Neural progenitor cell (in vitro differentiated cells): ENCODE data around the gene IQSEC1. TPM values are rescaled to one million over a fixed set of nuclear protein-coding genes. Genes with fewer than 3 reads are reported as not detected.
A peak's percentile ranks its signal among the peaks of the same experiment; 100 is the strongest.

Experiments used
- DNase-seq: peaks from one replicate; pipeline ENCODE4 v3.0.0-alpha.2; 2016; ENCODE audit warnings: low spot score
- H2AFZ ChIP-seq: fragments of 200-600 bp; sonication (generic); replicated peaks from 2 replicates; pipeline ENCODE4 v1.6.1; 2016; ENCODE audit warnings: antibody characterized with exemption
- H3F3A ChIP-seq: fragments of 200-600 bp; sonication (generic); 2 replicates; pipeline ENCODE4 v1.6.1; 2016; ENCODE audit warnings: antibody characterized with exemption, low read depth
- H3K27ac ChIP-seq: fragments of 200-600 bp; sonication (generic); 2 replicates; pipeline ENCODE4 v1.5.1; 2016; ENCODE audit warnings: mild to moderate bottlenecking
- H3K27me3 ChIP-seq: fragments of 200-600 bp; sonication (generic); 2 replicates; pipeline ENCODE4 v1.6.1; 2016; ENCODE audit warnings: mild to moderate bottlenecking, moderate library complexity
- H3K36me3 ChIP-seq: fragments of 200-600 bp; sonication (generic); 2 replicates; pipeline ENCODE4 v1.5.1; 2016
- H3K4me1 ChIP-seq: fragments of 200-600 bp; sonication (generic); 2 replicates; pipeline ENCODE4 v1.6.1; 2016; ENCODE audit warnings: mixed run types
- H3K4me2 ChIP-seq: fragments of 200-600 bp; sonication (generic); 2 replicates; pipeline ENCODE4 v1.6.1; 2016
- H3K4me3 ChIP-seq: fragments of 200-600 bp; sonication (generic); 2 replicates; pipeline ENCODE4 v1.5.1; 2016
- H3K79me2 ChIP-seq: fragments of 200-600 bp; sonication (generic); 2 replicates; pipeline ENCODE4 v1.6.1; 2016; ENCODE audit warnings: low read depth
- H3K9ac ChIP-seq: fragments of 200-600 bp; sonication (generic); 2 replicates; pipeline ENCODE4 v1.6.1; 2016
- H3K9me3 ChIP-seq: fragments of 200-600 bp; sonication (generic); 2 replicates; pipeline ENCODE4 v1.5.1; 2016; ENCODE audit warnings: low read depth
- H4K20me1 ChIP-seq: fragments of 200-600 bp; sonication (generic); 2 replicates; pipeline ENCODE4 v1.6.1; 2016; ENCODE audit warnings: low read depth
- H3K27ac Mint-ChIP-seq: 3 replicates; pipeline ENCODE4 v1.8.0; 2021; ENCODE audit warnings: mixed read lengths
- H3K27me3 Mint-ChIP-seq: 2 replicates; pipeline ENCODE4 v1.8.0; 2022; ENCODE audit warnings: low read depth, mild to moderate bottlenecking, inconsistent platforms, moderate library complexity, mixed read lengths; ENCODE audit not compliant: insufficient read depth
- H3K36me3 Mint-ChIP-seq: 3 replicates; pipeline ENCODE4 v1.8.0; 2021; ENCODE audit warnings: mixed read lengths
- H3K4me1 Mint-ChIP-seq: 3 replicates; pipeline ENCODE4 v1.8.0; 2021; ENCODE audit warnings: mixed read lengths
- H3K4me3 Mint-ChIP-seq: 3 replicates; pipeline ENCODE4 v1.8.0; 2021; ENCODE audit warnings: mild to moderate bottlenecking, moderate library complexity, mixed read lengths
- H3K9me3 Mint-ChIP-seq: 3 replicates; pipeline ENCODE4 v1.8.0; 2020; ENCODE audit warnings: mixed read lengths
- CTCF ChIP-seq: fragments of 200-600 bp; sonication (generic); IDR thresholded peaks from 2 replicates; pipeline ENCODE4 v1.5.1; 2017; ENCODE audit warnings: antibody characterized with exemption, mild to moderate bottlenecking
- EZH2 ChIP-seq: fragments of 200-600 bp; sonication (generic); IDR thresholded peaks from 2 replicates; pipeline ENCODE4 v1.6.1; 2017; ENCODE audit warnings: antibody characterized with exemption, mild to moderate bottlenecking, moderate library complexity
- EZH2phosphoT487 ChIP-seq: fragments of 200-600 bp; sonication (generic); IDR thresholded peaks from 2 replicates; pipeline ENCODE4 v1.6.1; 2017; ENCODE audit warnings: antibody characterized with exemption
- total RNA-seq: library from RNA; depleted of rRNA; stranded (reverse); fragments of >200 nt; gene quantifications from 2 replicates; pipeline ENCODE4 v1.2.3, GENCODE V29; 2015; ENCODE audit warnings: low replicate concordance

IQSEC1 gene
- total RNA-seq, 1 donor from 2014 or later: 8.9 TPM

GRCh38 chr3:12892840-12893189 lies 180.4 kb downstream of the IQSEC1 start:
- H4K20me1 ChIP-seq: no peaks in the 10 kb centered on the region
- Mint-ChIP-seq H3K27ac (no peak overlapping the region), H3K9me3 (no peaks in the 10 kb centered on the region), H3K27me3 (peaks cover 8% of the 10 kb centered on the region), H3K4me3 (no peak overlapping the region), H3K36me3 (no peaks in the 10 kb centered on the region), H3K4me1 (peaks cover 37% of the 10 kb centered on the region)
- no peaks in the 10 kb centered on the region for H3K9me3 ChIP-seq
- H3F3A ChIP-seq: no peaks in the 10 kb centered on the region
- no peak overlapping the region for H3K9ac ChIP-seq
- H3K27me3 ChIP-seq: peaks cover 30% of the 10 kb centered on the region
- H3K4me2 ChIP-seq: no peak overlapping the region
- H3K36me3 ChIP-seq: no peaks in the 10 kb centered on the region
- H2AFZ ChIP-seq: no peak overlapping the region
- H3K4me1 ChIP-seq: peaks cover 7% of the 10 kb centered on the region
- no peak overlapping the region for H3K4me3 ChIP-seq
- no peak for TF ChIP-seq EZH2
- TF ChIP-seq EZH2phosphoT487: no peak
- TF ChIP-seq CTCF: no peak
- no peak overlapping the region for H3K27ac ChIP-seq
- no peaks in the 10 kb centered on the region for H3K79me2 ChIP-seq
- no peak for DNase-seq

GRCh38 chr3:12891985-12892839 lies 181.0 kb downstream of the IQSEC1 start:
- Mint-ChIP-seq H3K27me3 (peaks cover 8% of the 10 kb centered on the region), H3K9me3 (no peaks in the 10 kb centered on the region), H3K27ac (no peak overlapping the region), H3K4me3 (no peak overlapping the region), H3K4me1 (peaks cover 34% of the 10 kb centered on the region), H3K36me3 (no peaks in the 10 kb centered on the region)
- no peak for TF ChIP-seq EZH2
- no peak for TF ChIP-seq EZH2phosphoT487
- peak; percentile 95 for TF ChIP-seq CTCF
- Histone ChIP-seq H3K27ac (no peak overlapping the region), H3K9me3 (no peaks in the 10 kb centered on the region), H3K27me3 (peaks cover 36% of the 10 kb centered on the region), H4K20me1 (no peaks in the 10 kb centered on the region), H3K4me1 (peaks cover 1% of the 10 kb centered on the region), H2AFZ (no peak overlapping the region), H3K79me2 (no peaks in the 10 kb centered on the region), H3F3A (no peaks in the 10 kb centered on the region), H3K36me3 (no peaks in the 10 kb centered on the region), H3K4me3 (no peak overlapping the region), H3K4me2 (no peak overlapping the region), H3K9ac (no peak overlapping the region)
- DNase-seq: peak; percentile 82

- no peaks in the 10 kb centered on the region for H3K79me2 ChIP-seq
- no peaks in the 10 kb centered on the region for H3K9me3 ChIP-seq
- H3K27me3 Mint-ChIP-seq: peaks cover 8% of the 10 kb centered on the region
- no peak overlapping the region for H3K9ac ChIP-seq
- no peaks in the 10 kb centered on the region for H3K9me3 Mint-ChIP-seq
- H3K4me3 Mint-ChIP-seq: no peak overlapping the region
- no peak overlapping the region for H3K27ac Mint-ChIP-seq
- DNase-seq: no peak
- H3K4me3 ChIP-seq: no peak overlapping the region
- H3F3A ChIP-seq: no peaks in the 10 kb centered on the region
- H2AFZ ChIP-seq: no peak overlapping the region
- H3K36me3 Mint-ChIP-seq: no peaks in the 10 kb centered on the region
- H3K4me1 ChIP-seq: no peaks in the 10 kb centered on the region
- peaks cover 38% of the 10 kb centered on the region for H3K27me3 ChIP-seq
- TF ChIP-seq EZH2 (no peak), CTCF (no peak), EZH2phosphoT487 (no peak)
- peaks cover 34% of the 10 kb centered on the region for H3K4me1 Mint-ChIP-seq
- H4K20me1 ChIP-seq: no peaks in the 10 kb centered on the region
- H3K27ac ChIP-seq: no peak overlapping the region
- no peaks in the 10 kb centered on the region for H3K36me3 ChIP-seq
- H3K4me2 ChIP-seq: no peak overlapping the region
Observed at GRCh38 chr3:12891391-12891984, 181.7 kb downstream of the IQSEC1 start.
